Endometrial microvascular endothelial cells (primary cell): ENCODE results near the gene TCP10L. TPM values are rescaled to one million over a fixed set of nuclear protein-coding genes. Genes with fewer than 3 reads are reported as not detected.

ENCODE experiments used
- in situ Hi-C: cut with HindIII; loops from 2 replicates; pipeline ENCODE4 v1.10.0; 2017; ENCODE audit warnings: low sequenced_read_pairs, low pct_unique_long_range_greater_than_20kb; ENCODE audit errors: inconsistent ontology term
- total RNA-seq: library from RNA; depleted of rRNA; stranded (reverse); fragments of >200 nt; gene quantifications from one replicate; pipeline ENCODE4 v1.2.3, GENCODE V29; 2015; ENCODE audit errors: inconsistent ontology term

The TCP10L gene
- total RNA-seq, 1 donor from 2014 or later, result not detected

DNA sequence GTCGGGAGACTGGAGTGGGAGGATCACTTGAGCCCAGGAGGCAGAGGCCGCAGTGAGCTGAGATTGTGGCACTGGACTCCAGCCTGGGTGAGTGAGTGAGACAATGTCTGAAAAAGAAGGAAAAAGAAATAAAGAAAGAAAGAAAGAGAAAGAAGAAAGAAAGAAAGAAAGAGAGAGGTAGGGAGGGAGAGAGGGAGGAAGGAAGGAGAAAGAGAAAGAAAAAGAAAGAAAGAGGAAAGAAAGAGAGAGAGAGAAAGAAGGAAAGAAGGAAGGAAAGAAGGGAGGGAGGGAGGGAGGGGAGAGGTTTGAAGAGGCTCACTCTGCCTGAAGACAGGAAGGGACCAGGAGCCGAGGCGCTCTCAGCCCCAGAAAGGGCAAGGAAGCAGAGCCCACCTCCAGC lies 4.8 kb upstream of the TCP10L start:
- in situ Hi-C loops, result no loop called here

DNA sequence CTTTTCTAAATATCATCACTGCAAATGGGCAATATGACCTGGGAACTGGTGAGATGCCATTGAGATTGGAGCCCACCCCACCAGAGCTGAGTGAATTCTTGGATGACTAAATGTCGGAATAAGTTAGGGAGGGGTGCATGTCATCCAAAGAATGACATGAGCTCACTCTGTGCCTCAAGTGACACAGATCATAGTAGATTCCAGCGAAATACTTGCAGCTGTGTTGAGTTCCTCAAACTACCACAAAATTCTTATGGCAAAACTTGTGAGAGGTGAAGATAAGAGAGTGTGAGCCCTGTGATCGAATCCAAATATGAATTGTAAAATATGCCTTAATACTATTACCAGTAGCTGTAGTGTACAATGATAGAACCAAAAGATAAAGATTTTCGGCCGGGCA lies 2.3 kb upstream of the TCP10L start:
- in situ Hi-C loops, result no loop called here

GRCh38 chr21:32587120-32587519 lies 1.8 kb upstream of the TCP10L start:
- in situ Hi-C loops, result no loop called here

GRCh38 chr21:32585970-32586369 lies 647 bp upstream of the TCP10L start:
- in situ Hi-C loops, result no loop called here

- in situ Hi-C loops, result no loop called here
These were observed 851 bp downstream of the TCP10L start for GRCh38 chr21:32584472-32584871.

DNA sequence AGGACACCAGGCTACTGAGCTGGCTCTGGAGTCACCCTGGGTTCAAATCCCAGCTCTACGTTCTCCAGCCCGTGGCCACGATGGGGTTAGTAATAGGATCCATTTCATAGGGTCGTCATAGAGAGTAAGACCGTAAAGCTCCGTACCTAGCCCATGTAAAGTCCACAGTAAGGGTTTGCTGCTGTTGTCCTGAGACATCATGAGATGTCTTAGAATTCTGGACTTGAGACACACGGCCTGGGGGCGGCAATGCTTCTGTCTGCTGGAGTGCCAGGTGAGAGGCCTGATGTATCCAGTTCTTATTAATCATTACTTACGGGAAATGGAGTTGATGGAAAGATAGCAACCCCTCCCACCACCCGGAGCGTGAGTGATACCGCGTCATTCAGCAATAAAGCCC lies 3.6 kb downstream of the TCP10L start:
- in situ Hi-C loops, result no loop called here

GRCh38 chr21:32580949-32581348 lies 4.4 kb downstream of the TCP10L start:
- in situ Hi-C loops, result no loop called here

GRCh38 chr21:32578107-32578691 lies 7.1 kb downstream of the TCP10L start:
- in situ Hi-C loops, result no loop called here

- in situ Hi-C loops, result no loop called here
These were observed 9.3 kb downstream of the TCP10L start for GRCh38 chr21:32576011-32576410.

DNA sequence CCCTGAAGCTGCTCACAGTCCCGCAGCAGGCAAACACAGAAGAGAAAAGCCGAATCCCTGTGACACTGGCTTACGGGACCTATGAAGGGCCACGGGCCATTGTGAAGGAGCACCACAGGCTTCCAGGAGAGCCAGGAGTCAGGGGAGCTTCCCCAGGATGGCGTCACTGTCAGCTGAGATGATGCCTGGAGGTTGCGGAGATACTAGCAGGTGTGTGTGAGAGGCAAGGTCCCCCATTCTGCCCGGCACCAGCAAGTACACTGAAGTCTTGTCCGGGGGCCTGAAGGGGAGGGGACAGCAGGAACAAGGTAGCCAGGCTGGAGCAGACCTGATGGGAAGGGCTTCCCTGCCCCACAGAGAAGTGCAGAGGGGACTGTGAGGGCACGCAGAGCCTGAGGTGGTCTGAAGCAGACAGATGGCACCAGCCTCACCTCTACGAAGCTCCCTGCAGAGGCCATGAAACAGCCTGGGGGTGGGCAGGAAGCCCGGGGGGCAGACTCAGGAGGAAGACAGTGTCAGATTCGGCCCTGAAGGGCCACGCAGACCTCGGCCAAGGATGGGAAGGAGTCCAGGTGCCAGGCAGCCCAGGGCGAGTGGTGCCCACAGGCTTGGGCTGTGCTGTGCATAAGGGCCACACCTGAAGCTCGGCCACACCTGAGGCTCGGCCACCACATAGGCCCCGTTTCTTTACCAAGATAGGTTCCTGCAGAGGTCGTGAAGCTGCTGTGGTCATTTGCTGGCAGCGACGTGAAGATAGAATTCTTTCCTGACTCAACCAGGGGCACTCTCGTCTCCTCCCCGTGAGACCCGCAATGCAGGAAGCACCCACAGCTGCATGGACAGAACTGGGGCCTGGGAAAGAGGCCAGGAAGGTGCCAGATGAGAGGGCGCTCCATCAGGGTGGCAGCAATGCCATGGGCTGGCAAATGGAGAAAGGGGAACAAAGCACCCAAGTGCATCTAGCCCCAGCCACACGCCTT lies 10.1 kb downstream of the TCP10L start:
- in situ Hi-C loops, result no loop called here

DNA sequence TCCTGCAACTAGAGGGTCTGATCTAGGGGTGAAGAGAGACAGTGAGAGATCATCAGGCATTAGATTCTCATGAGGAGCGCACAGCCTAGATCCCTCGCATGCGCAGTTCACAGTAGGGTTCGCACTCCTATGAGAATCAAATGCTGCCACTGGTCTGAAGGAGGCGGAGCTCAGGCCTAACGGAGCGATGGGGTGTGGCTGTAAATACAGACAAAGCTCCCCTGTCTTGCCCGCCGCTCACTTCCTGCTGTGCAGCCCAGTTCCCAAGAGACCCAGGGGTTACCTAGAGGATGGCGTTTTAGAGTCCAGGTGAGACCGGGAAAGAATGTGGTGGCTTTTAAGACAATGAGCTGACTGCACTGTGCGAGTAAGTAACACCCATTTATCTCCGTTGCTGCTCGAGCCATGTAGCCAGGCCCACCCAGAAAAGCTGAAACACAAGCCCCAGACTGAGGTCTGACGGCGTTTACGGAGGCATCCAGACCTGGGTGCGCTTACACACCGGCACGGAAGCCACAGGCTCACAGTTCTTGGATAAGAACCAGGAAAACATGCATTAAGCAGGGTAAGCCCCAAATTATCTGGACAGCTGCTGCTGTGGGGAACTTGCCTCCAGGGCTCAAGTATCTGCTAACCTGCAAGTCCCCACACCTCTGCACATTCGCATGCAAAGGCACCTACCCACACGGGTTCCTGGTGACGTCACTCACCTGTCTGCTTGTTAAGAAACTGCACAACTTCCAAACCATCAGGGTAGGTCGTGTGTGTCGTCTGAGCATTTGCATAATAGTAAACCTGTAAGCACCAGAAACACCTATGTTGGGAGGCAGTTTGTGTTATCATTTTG lies 12.5 kb downstream of the TCP10L start:
- in situ Hi-C loops, result no loop called here

DNA sequence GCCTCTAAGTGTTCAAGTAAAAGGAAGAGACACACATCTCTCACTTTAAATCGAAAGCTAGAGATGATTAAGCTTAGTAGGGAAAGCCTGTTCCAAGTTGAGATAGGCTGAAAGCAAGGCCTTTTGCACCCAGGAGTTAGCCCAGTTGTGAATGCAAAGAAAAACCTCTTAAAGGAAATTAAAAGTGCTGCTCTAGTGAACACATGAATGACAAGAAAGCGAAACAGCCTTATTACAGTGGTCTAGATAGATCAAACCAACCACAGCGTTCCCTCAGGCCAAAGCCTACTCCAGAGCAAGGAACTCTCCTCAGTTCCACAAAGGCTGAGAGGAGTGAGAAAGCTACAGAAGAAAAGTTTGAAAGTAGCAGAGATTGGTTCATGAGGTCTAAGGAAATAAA lies 14.9 kb downstream of the TCP10L start:
- in situ Hi-C loops, result no loop called here

DNA sequence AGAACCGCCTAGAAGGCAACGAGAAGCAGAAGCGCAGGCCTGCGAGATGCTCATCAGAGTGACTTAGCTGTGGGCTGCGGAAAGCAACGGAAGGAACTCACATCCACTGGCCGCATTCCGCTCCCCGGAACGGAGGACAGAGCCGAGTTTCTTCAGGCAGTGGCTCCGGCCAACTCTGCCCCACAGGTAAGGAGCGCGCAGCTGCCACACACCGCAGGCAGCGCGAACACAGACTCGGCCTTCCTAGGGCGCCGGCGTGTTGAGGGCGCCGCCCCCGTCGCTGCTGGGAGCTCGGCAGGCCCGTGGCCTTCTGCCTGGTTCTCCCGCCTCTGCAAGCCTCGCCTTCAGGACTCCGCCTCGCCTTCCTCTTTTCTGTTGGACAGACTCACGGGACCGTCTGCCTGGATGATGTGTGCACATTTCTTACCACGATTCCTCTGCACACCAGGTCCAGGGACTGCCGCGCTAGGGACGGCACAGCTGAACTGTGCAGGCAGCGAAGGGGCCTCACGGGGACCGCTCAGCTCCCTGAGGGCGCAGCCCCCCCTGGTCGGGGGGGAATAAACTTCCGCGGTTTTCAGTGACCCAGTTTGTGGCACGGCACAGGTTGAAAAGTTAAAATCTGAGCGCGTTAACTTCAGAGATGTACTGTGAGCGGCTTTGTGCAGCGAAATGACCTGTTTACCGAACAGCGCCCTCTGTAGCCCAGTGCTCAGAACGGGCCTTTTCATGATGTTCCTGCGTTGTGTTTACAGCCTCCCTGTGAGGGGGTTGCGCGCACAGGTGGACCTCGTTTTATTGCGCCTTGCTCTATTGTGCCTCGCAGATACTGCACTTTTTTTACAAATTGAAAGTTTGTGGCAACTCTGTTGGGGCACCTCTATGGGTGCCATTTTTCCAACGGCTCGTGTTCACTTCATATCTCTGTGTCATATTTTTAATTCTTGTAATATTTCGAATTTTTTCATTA lies 15.8 kb downstream of the TCP10L start:
- in situ Hi-C loops, result no loop called here

GRCh38 chr21:32567626-32568025 lies 17.7 kb downstream of the TCP10L start:
- in situ Hi-C loops, result no loop called here

- in situ Hi-C loops, result no loop called here
These were observed 18.5 kb downstream of the TCP10L start for GRCh38 chr21:32566741-32567389.

DNA sequence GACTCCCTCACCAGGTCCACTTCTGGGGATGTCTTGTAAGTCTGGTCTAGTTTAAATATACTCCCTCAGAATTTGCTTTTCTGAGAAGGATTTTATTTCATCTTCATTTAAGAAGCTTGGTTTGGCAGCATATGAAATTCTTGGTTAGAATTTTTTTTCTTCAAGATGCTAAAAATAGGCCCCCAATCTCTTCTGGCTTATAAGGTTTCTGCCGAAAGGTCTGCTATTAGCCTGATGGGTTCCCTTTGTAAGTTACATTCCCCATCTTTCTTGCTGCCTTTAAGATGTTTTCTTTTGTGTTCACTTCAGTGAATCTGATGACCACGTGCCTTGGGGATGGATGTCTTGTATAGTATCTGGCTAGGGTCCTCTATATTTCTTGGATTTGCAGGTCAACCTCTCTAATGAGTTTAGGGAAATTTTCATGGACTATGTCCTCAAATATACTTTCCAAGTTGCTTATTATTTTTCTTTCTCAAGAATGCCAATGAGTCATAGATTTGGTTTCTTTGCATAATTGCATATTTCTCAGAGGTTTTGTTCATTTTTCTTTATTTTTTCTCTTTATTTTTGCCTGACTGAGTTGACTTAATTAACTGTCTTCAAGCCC lies 19.4 kb downstream of the TCP10L start:
- in situ Hi-C loops, result no loop called here

DNA sequence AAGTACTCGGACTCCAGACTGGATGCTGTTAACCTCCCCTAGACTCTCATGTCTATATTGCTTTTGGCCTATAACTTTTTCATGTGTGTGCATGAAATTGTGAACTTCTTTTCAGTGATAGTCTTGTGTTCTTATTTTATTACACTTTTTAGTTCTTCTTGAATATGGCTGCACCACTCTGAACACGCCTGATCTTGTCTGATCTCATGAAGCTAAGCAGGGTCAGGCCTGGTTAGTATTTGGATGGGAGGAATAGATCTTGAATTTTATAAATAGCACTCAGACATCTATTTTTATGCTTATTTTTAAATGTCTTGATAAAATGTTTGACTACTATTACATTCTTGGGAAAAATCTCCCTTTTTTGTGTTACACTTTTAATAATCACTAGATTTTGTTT lies 22.4 kb downstream of the TCP10L start:
- in situ Hi-C loops, result no loop called here

DNA sequence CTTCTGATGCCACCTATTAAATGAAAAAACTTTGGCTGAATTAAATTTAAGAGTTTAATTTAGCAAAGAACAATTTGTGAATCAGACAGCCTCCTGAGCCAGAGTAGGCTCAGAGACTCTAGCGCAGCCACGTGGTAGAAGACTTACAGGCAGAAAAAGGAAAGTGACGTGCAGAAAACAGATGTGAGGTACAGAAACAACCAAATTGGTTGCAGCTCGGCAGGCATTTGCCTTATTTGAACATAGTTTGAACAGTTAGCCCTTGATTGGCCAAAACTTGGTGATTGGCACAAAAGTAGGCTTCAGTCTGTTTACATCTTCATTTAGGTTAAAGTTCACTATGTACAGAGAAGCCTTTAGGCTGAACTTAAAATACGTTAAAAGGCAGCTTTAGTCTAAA lies 22.9 kb downstream of the TCP10L start:
- in situ Hi-C loops, result no loop called here
